Sigmoid colon (tissue), 4 donors: ENCODE measurements around the gene CENPP.

Source experiments
- EP300 ChIP-seq, 4 donors: sonication (generic); formaldehyde crosslinking; IDR thresholded peaks; one replicate each; pipeline ENCODE4 v1.6.1; 2017; ENCODE audit warnings: antibody characterized with exemption in 4 of 4
- POLR2A ChIP-seq, 2 donors: fragments of 450-650 bp; IDR thresholded peaks; one replicate each; pipeline ENCODE4 v1.6.1; 2016; ENCODE audit warnings: antibody characterized with exemption in 2 of 2, mild to moderate bottlenecking in 2 of 2, moderate library complexity in 2 of 2
- POLR2AphosphoS5 ChIP-seq, 4 donors: sonication (generic); formaldehyde crosslinking; IDR thresholded peaks; one replicate each; pipeline ENCODE4 v1.6.1; 2017; ENCODE audit warnings: antibody characterized with exemption in 4 of 4
- TF ChIP-seq, protein P1 (sequence below), 4 experiments: fragments of 450-650 bp in 3 of 4; fragments of 200-600 bp in 1 of 4; IDR thresholded peaks; one replicate each; pipeline ENCODE4 v1.5.1; 2016 to 2019; ENCODE audit warnings: antibody characterized with exemption in 4 of 4, mild to moderate bottlenecking in 3 of 4, moderate library complexity in 2 of 4

DNA sequence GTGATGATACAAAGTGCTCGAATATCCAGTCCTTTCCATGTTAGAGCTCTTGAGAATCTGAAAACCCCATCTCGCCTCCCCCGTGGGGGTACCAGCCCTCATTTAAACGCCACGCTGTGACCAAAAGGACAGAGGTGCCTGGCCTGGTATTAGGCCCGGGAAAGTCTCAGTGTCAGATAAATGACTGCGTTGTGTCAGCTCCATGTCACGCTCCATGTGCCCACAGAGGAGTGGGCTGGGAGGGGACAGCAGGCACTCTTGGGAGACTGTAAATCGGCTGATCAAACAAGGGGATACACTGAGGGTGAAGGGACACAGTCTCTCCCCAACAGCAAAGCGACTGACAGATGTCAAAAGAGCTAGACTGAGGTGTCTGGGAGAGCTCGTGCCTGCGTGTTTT lies 275.7 kb downstream of the CENPP start:
- no peak for TF ChIP-seq POLR2A (IDR thresholded peaks at IDR 0.05)
- no peak for TF ChIP-seq EP300 (IDR thresholded peaks at IDR 0.05)
- TF ChIP-seq, protein P1, sequence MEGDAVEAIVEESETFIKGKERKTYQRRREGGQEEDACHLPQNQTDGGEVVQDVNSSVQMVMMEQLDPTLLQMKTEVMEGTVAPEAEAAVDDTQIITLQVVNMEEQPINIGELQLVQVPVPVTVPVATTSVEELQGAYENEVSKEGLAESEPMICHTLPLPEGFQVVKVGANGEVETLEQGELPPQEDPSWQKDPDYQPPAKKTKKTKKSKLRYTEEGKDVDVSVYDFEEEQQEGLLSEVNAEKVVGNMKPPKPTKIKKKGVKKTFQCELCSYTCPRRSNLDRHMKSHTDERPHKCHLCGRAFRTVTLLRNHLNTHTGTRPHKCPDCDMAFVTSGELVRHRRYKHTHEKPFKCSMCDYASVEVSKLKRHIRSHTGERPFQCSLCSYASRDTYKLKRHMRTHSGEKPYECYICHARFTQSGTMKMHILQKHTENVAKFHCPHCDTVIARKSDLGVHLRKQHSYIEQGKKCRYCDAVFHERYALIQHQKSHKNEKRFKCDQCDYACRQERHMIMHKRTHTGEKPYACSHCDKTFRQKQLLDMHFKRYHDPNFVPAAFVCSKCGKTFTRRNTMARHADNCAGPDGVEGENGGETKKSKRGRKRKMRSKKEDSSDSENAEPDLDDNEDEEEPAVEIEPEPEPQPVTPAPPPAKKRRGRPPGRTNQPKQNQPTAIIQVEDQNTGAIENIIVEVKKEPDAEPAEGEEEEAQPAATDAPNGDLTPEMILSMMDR (IDR thresholded peaks at IDR 0.05) = no peak
- TF ChIP-seq POLR2AphosphoS5 (IDR thresholded peaks at IDR 0.05) = no peak
